Fibroblast of lung (primary cell): Measurements from ENCODE around the gene BBS9.

Source experiments
- CTCF ChIP-seq, 2 donors: IDR thresholded peaks in 1 of 2; conservative IDR thresholded peaks in 1 of 2; 1 replicate in 1 of 2; 2 replicates in 1 of 2; pipeline ENCODE4 v1.5.1; 2011 to 2012; ENCODE audit warnings: low read length in 2 of 2, control low read depth in 1 of 2, inconsistent platforms in 1 of 2, low read depth in 1 of 2, mild to moderate bottlenecking in 1 of 2
- EZH2 ChIP-seq: IDR thresholded peaks from 2 replicates; pipeline ENCODE4 v1.5.1; 2012; ENCODE audit warnings: low read length, control low read depth, mild to moderate bottlenecking; ENCODE audit errors: missing control alignments

- no peak for TF ChIP-seq CTCF (conservative IDR thresholded peaks at IDR 0.05 in 1 of 2, IDR thresholded peaks at IDR 0.05 in 1 of 2; ENCODE audit: low read depth in 1 of 2, low read length in 2 of 2)
- TF ChIP-seq EZH2 = no peak
Observed at GRCh38 chr7:33195264-33195663, 65.9 kb downstream of the BBS9 start.
